IMR-90 (cell line): ENCODE data around the gene RNGTT. TPM values are rescaled to one million over a fixed set of nuclear protein-coding genes. Genes with fewer than 3 reads are reported as not detected.
"Not testable (repeated sequence)": the region's sequence is repeated elsewhere in the genome, so short reads cannot be mapped to it uniquely, and the experiment has no call there.

Source experiments
- ATAC-seq: fragments of 200-7000 bp; cut with Tn5 transposase; 2 replicates; pipeline ENCODE4 v1.9.1; 2020; ENCODE audit warnings: low read depth, mild to moderate bottlenecking, moderate library complexity
- BruUV-seq: library from RNA; stranded (reverse); fragments of 400-500 nt; replicated peaks from 2 replicates; lab custom pipeline; 2021; lab: Mats Ljungman, UMichigan
- CTCF ChIA-PET: fragments of 300-600 bp; formaldehyde crosslinking; extraction: SDS; loops from one replicate; lab custom pipeline; 2021; ENCODE audit warnings: antibody characterized with exemption; lab: Yijun Ruan, JAX
- POLR2A ChIA-PET: fragments of 300-600 bp; sonication (Branson Sonifier 250); formaldehyde crosslinking; loops from one replicate; lab custom pipeline; 2022; ENCODE audit warnings: antibody characterized with exemption; ENCODE audit not compliant: unreplicated experiment; lab: Charles Lee
- DNase-seq: peaks from one replicate; pipeline ENCODE4 v3.0.0; 2013
- H2AFZ ChIP-seq: replicated peaks from 2 replicates; pipeline ENCODE3; 2013; ENCODE audit warnings: low read length, mild to moderate bottlenecking; ENCODE audit not compliant: poor library complexity
- H2AK5ac ChIP-seq: 2 replicates; pipeline ENCODE4 v1.6.1; 2013; ENCODE audit warnings: low read depth, low read length, inconsistent platforms
- H2AK9ac ChIP-seq: replicated peaks from 2 replicates; pipeline ENCODE3; 2013; ENCODE audit warnings: mild to moderate bottlenecking, low read depth, low read length, moderate library complexity; ENCODE audit not compliant: poor library complexity
- H2BK120ac ChIP-seq: 2 replicates; pipeline ENCODE4 v1.6.1; 2013; ENCODE audit warnings: low read depth, low read length, inconsistent platforms
- H2BK15ac ChIP-seq: 3 replicates; pipeline ENCODE4 v1.6.1; 2013; ENCODE audit warnings: low read depth, low read length, inconsistent platforms
- H2BK20ac ChIP-seq: 2 replicates; pipeline ENCODE4 v1.6.1; 2013; ENCODE audit warnings: low read depth, mild to moderate bottlenecking, inconsistent platforms, low read length, moderate library complexity
- H2BK5ac ChIP-seq: 2 replicates; pipeline ENCODE4 v1.6.1; 2013; ENCODE audit warnings: mild to moderate bottlenecking, low read depth, low read length, inconsistent platforms; ENCODE audit not compliant: poor library complexity, severe bottlenecking
- H3K14ac ChIP-seq: replicated peaks from 2 replicates; pipeline ENCODE4 v1.6.1; 2013; ENCODE audit warnings: low read depth, low read length, inconsistent platforms
- H3K18ac ChIP-seq: 2 replicates; pipeline ENCODE4 v1.6.1; 2013; ENCODE audit warnings: low read depth, low read length, control low read depth
- H3K23ac ChIP-seq: 2 replicates; pipeline ENCODE4 v1.6.1; 2013; ENCODE audit warnings: low read depth, low read length, inconsistent platforms
- H3K27ac ChIP-seq: 2 replicates; pipeline ENCODE4 v1.5.1; 2013; ENCODE audit warnings: mild to moderate bottlenecking, control low read depth, low read length; ENCODE audit not compliant: insufficient read depth
- H3K27me3 ChIP-seq: 2 replicates; pipeline ENCODE4 v1.6.1; 2013; ENCODE audit warnings: low read length; ENCODE audit not compliant: control insufficient read depth, insufficient read depth
- H3K36me3 ChIP-seq: 2 replicates; pipeline ENCODE4 v1.6.1; 2013; ENCODE audit warnings: low read length, mixed read lengths; ENCODE audit not compliant: control insufficient read depth, insufficient read depth
- H3K4ac ChIP-seq: 2 replicates; pipeline ENCODE4 v1.6.1; 2013; ENCODE audit warnings: low read depth, low read length, inconsistent platforms
- H3K4me1 ChIP-seq: 2 replicates; pipeline ENCODE4 v1.6.1; 2013; ENCODE audit warnings: low read length, mixed read lengths; ENCODE audit not compliant: control insufficient read depth, insufficient read depth
- H3K4me2 ChIP-seq: 2 replicates; pipeline ENCODE4 v1.6.1; 2013; ENCODE audit warnings: low read depth, mild to moderate bottlenecking, control low read depth, low read length, moderate library complexity
- H3K4me3 ChIP-seq: 2 replicates; pipeline ENCODE4 v1.5.1; 2013; ENCODE audit warnings: low read depth, mild to moderate bottlenecking, control low read depth, low read length, moderate library complexity; ENCODE audit not compliant: insufficient read depth
- H3K56ac ChIP-seq: 2 replicates; pipeline ENCODE4 v1.6.1; 2013; ENCODE audit warnings: low read length, inconsistent platforms; ENCODE audit not compliant: insufficient read depth; ENCODE audit errors: extremely low read depth
- H3K79me1 ChIP-seq, 2 experiments: 2 replicates each; pipeline ENCODE4 v1.6.1; 2013; ENCODE audit warnings: low read length in 2 of 2, inconsistent platforms in 1 of 2, low read depth in 1 of 2
- H3K9ac ChIP-seq: 2 replicates; pipeline ENCODE4 v1.6.1; 2013; ENCODE audit warnings: low read depth, low read length, control low read depth
- H3K9me1 ChIP-seq: 2 replicates; pipeline ENCODE4 v1.6.1; 2013; ENCODE audit warnings: low read length, inconsistent platforms; ENCODE audit not compliant: insufficient read depth
- H3K9me3 ChIP-seq: 2 replicates; pipeline ENCODE4 v1.6.1; 2013; ENCODE audit warnings: low read length; ENCODE audit not compliant: control insufficient read depth, insufficient read depth
- H4K20me1 ChIP-seq: 2 replicates; pipeline ENCODE4 v1.6.1; 2013; ENCODE audit warnings: low read length, inconsistent platforms; ENCODE audit not compliant: insufficient read depth
- H4K5ac ChIP-seq: 2 replicates; pipeline ENCODE4 v1.6.1; 2013; ENCODE audit warnings: mild to moderate bottlenecking, low read depth, low read length, control low read depth
- H4K8ac ChIP-seq, 2 experiments: 2 replicates each; pipeline ENCODE4 v1.6.1; 2013; ENCODE audit warnings: low read depth in 2 of 2, low read length in 2 of 2, control low read depth in 1 of 2, inconsistent platforms in 1 of 2
- H4K91ac ChIP-seq: 2 replicates; pipeline ENCODE4 v1.6.1; 2013; ENCODE audit warnings: low read depth, low read length, inconsistent platforms; ENCODE audit not compliant: insufficient read depth
- WGBS, 2 experiments: methylation state at CpG; one replicate each; pipeline versions ENCODE4 v1.1.5 to v1.1.7; 2013; ENCODE audit warnings: missing lambda C conversion rate in 2 of 2; ENCODE audit not compliant: insufficient read length in 1 of 2; ENCODE audit errors: extremely low coverage in 2 of 2; 5-methylcytosine and 5-hydroxymethylcytosine counted together
- dilution Hi-C: fragments of 300-500 bp; cut with HindIII; formaldehyde crosslinking; loops from one replicate; pipeline ENCODE4 v1.14.3; 2018; ENCODE audit warnings: low sequenced_read_pairs; ENCODE audit not compliant: unreplicated experiment
- in situ Hi-C: fragments of 300-500 bp; cut with MboI; formaldehyde crosslinking; loops from 3 replicates; pipeline ENCODE4 v1.14.3; 2019; ENCODE audit warnings: low sequenced_read_pairs, inconsistent platforms, mixed read lengths
- intact Hi-C: fragments of 100-400 bp; cut with micrococcal nuclease; formaldehyde crosslinking; loops from 2 replicates; pipeline ENCODE4 v1.10.0; 2022
- polyA plus RNA-seq, 3 experiments: library from polyadenylated mRNA; depleted of rRNA; stranded (reverse); fragments of >200 nt; gene quantifications; 2 replicates each; pipeline ENCODE4 v1.2.3, GENCODE V29; 2012; ENCODE audit warnings: low replicate concordance in 1 of 3
- total RNA-seq: library from RNA; depleted of rRNA; stranded (reverse); fragments of >200 nt; gene quantifications from 2 replicates; pipeline ENCODE4 v1.2.3, GENCODE V29; 2012

The RNGTT gene
- total and polyA plus RNA-seq, 2 of the 4 experiments (the other 2 are of a cell fraction) = 5.4 to 21.7 TPM

DNA sequence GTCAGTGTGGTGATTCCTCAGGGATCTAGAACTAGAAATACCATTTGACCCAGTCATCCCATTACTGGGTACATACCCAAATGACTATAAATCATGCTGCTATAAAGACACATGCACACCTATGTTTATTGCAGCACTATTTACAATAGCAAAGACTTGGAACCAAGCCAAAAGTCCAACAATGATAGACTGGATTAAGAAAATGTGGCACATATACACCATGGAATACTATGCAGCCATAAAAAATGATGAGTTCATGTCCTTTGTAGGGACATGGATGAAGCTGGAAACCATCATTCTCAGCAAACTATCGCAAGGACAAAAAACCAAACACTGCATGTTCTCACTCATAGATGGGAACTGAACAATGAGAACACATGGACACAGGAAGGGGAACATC is 247.0 kb downstream of the RNGTT start:
- CTCF ChIA-PET, ATAC-seq, H2AK9ac ChIP-seq, H3K79me1 ChIP-seq, H3K4me3 ChIP-seq, H2BK120ac ChIP-seq, H4K91ac ChIP-seq, in situ Hi-C loops, H3K4me2 ChIP-seq, DNase-seq, H3K9me3 ChIP-seq, dilution Hi-C loops, H4K5ac ChIP-seq, H3K27ac ChIP-seq, H3K14ac ChIP-seq, H2AFZ ChIP-seq, H4K8ac ChIP-seq, H3K56ac ChIP-seq, H3K27me3 ChIP-seq, H2BK20ac ChIP-seq, H3K23ac ChIP-seq, H3K4ac ChIP-seq, H2BK15ac ChIP-seq, intact Hi-C loops, POLR2A ChIA-PET, H3K36me3 ChIP-seq, H3K9ac ChIP-seq, BruUV-seq, H4K20me1 ChIP-seq, H3K4me1 ChIP-seq, H2AK5ac ChIP-seq, H3K18ac ChIP-seq, H2BK5ac ChIP-seq, H3K9me1 ChIP-seq: not testable (repeated sequence)
- no CpG with 5 or more reads among the region's 1 CpG for WGBS, 2 experiments
